ENCODE data around the gene NAB2. TPM values are rescaled to one million over a fixed set of nuclear protein-coding genes. Genes with fewer than 3 reads are reported as not detected.

Gene NAB2
- polyA plus RNA-seq, 6 donors from 2014 or later: 0.54 to 2.6 (median 1.6) TPM

DNA sequence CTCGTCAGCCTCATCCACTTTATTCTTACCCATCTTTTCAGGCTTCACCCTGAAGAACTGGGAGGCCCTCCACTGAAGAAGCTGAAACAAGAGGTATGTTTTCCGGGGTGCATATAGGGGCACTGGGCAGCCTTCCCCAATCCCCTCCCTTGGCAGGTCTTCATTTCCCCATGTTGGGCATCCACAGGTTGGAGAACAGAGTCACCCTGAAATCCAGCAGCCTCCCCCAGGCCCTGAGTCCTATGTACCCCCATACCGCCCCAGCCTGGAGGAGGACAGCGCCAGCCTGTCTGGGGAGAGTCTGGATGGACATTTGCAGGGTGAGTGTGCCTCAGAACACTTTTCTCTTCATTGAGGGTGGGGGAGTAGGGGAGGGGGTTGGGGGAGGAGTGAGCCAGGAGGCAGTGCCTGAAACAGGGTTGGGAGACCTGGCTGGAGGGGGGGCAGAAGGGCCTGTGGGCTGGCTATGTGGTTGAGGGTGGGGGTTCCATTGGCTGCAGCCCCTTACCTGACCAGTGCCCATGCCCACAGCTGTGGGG is 4.0 kb downstream of the NAB2 start:
- peak overlapping the region in 3 of 6 donors; percentile 80 to 97 (median 94) for H3K27ac Mint-ChIP-seq
- H3K4me1 Mint-ChIP-seq: peaks cover 58 to 74% (median 69%) of the 10 kb centered on the region in 3 donors
- no peaks in the 10 kb centered on the region for H3K9me3 Mint-ChIP-seq
- peaks cover 6 to 14% of the 10 kb centered on the region in 2 donors for H3K36me3 Mint-ChIP-seq
- no peak for DNase-seq
- no peak for ATAC-seq (ENCODE audit: low read depth in 2 of 2)
- H3K27me3 Mint-ChIP-seq: no peaks in the 10 kb centered on the region
- peak overlapping the region in 5 of 8 donors; percentile 9 to 74 (median 45) for H3K4me3 Mint-ChIP-seq

DNA sequence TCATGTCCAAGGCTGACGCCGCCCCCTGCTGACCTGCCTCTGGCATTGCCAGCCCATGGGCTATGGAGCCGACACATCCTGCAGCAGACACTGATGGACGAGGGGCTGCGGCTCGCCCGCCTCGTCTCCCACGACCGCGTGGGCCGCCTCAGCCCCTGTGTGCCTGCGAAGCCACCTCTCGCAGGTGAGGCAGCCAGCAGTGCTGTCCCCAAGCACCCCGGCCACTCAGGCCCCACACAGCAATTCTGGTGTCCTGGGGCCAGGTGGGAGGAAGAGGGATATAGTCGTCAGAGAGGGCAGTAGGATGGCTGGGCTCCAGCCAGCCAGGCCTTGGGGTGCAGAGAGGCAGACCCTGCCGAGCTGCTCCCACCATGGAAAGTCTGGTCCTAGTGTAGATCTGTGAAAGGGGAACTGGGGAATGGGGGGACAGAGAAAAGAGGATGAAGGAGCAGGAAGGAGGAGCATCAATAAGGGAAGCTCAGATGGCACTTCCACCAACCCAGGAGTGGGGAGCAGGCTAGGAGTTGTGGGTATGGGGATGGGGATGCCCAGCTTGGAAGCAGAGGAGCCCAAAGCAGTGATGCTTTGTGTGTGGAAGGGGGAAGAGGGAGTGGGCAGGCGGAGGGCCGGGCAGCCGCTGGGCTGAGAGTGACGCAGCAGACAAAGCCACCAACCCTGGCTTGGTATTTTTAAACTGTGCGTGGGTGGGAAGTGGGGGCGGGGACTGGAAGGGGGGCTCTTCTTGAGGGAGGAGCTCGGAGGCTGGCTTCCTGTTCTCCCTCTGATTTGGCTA is 4.7 kb downstream of the NAB2 start:
- peak; percentile 53 to 56 for ATAC-seq (ENCODE audit: low read depth in 2 of 2)
- Mint-ChIP-seq H3K9me3 (no peaks in the 10 kb centered on the region), H3K27ac (peak overlapping the region; percentile 93 to 97 (median 96)), H3K27me3 (no peaks in the 10 kb centered on the region), H3K36me3 (peaks cover 6 to 14% of the 10 kb centered on the region in 2 donors), H3K4me3 (peak overlapping the region; percentile 66 to 88 (median 78)), H3K4me1 (peaks cover 52 to 71% (median 66%) of the 10 kb centered on the region in 3 donors)
- DNase-seq: peak; percentile 47

DNA sequence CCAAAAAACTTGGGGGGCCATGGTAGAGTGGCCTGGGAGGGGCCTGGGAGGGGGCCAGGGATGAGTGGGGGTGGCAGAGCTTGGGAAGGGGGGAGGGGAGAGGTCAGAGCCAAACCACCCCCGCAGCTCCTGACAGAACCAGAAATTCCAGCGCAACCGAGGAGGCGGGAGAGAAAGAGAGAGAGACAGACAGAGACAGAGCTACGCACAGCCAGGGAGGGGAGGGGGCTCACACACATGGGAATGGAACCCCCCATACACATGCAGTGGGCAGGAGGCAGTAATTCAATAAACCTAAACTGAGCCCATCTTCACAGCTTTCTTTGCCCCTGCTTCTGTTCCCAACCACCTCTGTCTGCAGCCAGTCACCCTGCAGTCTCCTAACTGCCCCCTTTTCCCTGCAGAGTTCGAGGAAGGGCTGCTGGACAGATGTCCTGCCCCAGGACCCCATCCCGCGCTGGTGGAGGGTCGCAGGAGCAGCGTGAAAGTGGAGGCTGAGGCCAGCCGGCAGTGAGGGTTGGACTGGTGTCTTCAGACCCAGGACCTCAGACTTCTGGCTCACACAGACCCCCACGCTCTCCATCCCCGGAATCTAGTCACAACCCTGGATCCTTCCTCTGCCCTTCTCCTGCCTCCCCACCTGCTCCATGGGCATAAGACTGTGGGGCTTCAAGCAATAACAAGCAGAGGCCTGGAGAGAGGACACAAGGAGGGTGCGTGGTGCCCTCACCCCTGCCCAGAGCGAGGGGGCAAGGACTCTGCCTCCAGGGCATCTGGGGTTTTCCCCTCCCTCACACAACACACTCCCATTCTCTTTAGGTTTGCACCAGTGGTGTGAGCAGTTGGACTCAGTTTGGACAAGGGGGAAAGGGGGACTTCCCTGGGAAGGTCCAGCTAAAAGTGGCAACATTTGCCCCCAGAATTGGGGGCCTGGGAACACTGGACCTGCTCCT is 5.6 kb downstream of the NAB2 start:
- Mint-ChIP-seq H3K4me3 (peak overlapping the region in 7 of 8 donors; percentile 8 to 88 (median 66)), H3K27ac (peak overlapping the region in 4 of 6 donors; percentile 41 to 97 (median 94)), H3K27me3 (no peaks in the 10 kb centered on the region), H3K4me1 (peaks cover 58 to 77% (median 66%) of the 10 kb centered on the region in 3 donors), H3K9me3 (no peaks in the 10 kb centered on the region), H3K36me3 (peaks cover 6 to 23% of the 10 kb centered on the region in 2 donors)
- ATAC-seq (ENCODE audit: low read depth in 2 of 2): no peak
- no peak for DNase-seq

DNA sequence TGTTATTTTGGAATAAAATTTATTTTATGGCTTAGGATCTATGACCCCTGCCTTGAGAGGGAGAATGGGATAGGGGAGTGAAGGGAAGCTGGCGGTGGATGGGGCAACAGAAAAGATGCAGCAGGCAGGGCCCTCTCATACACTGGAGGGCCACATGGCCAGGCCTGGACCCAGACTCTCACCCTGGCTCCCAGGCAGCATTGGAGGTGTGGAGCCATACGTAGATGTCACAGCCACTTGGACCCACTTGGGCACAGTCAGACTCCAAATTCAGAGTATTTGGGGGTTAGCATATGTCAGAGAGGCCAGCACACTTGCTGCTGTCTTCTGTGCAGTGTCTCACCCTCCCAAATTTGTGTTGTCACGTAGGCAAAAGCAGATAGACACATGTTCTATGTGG is 6.5 kb downstream of the NAB2 start:
- peaks cover 6 to 27% of the 10 kb centered on the region in 2 donors for H3K36me3 Mint-ChIP-seq
- H3K4me3 Mint-ChIP-seq: peak overlapping the region in 2 of 8 donors; percentile 5 to 79
- H3K27me3 Mint-ChIP-seq: no peaks in the 10 kb centered on the region
- no peak for DNase-seq
- H3K4me1 Mint-ChIP-seq: peaks cover 56 to 76% (median 64%) of the 10 kb centered on the region in 3 donors
- no peaks in the 10 kb centered on the region for H3K9me3 Mint-ChIP-seq
- ATAC-seq (ENCODE audit: low read depth in 2 of 2): no peak
- peak overlapping the region in 4 of 6 donors; percentile 44 to 97 (median 84) for H3K27ac Mint-ChIP-seq

DNA sequence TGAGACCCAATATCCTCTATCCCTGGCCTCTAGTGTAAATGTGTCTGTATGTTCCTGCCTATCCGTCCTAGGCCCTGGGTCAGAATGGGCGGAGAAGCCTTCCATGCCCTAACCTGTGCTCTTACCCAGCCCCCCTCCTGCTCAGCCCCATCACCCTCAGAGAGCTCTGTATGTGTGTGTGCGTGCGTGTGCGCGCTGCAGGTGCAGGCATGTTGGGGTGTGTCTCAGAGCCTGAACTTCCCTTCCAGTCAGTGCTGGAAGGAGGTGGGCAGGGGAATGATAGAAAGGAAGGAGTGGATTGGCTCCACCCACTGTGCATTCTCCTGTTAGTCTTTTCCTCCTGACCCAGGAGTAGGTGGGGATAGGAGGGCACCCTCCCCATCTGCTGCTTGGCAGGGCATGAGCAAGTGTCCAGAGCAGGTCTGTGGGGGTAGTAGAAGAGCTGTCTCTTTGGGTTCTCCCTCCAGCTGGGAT is 7.2 kb downstream of the NAB2 start:
- ATAC-seq (ENCODE audit: low read depth in 2 of 2) (no peak), DNase-seq (no peak)
- peaks cover 6 to 27% of the 10 kb centered on the region in 2 donors for H3K36me3 Mint-ChIP-seq
- peak overlapping the region in 3 of 6 donors; percentile 22 to 54 (median 26) for H3K27ac Mint-ChIP-seq
- peaks cover 51 to 71% (median 61%) of the 10 kb centered on the region in 3 donors for H3K4me1 Mint-ChIP-seq
- no peaks in the 10 kb centered on the region for H3K9me3 Mint-ChIP-seq
- no peak overlapping the region for H3K4me3 Mint-ChIP-seq
- H3K27me3 Mint-ChIP-seq: no peaks in the 10 kb centered on the region

DNA sequence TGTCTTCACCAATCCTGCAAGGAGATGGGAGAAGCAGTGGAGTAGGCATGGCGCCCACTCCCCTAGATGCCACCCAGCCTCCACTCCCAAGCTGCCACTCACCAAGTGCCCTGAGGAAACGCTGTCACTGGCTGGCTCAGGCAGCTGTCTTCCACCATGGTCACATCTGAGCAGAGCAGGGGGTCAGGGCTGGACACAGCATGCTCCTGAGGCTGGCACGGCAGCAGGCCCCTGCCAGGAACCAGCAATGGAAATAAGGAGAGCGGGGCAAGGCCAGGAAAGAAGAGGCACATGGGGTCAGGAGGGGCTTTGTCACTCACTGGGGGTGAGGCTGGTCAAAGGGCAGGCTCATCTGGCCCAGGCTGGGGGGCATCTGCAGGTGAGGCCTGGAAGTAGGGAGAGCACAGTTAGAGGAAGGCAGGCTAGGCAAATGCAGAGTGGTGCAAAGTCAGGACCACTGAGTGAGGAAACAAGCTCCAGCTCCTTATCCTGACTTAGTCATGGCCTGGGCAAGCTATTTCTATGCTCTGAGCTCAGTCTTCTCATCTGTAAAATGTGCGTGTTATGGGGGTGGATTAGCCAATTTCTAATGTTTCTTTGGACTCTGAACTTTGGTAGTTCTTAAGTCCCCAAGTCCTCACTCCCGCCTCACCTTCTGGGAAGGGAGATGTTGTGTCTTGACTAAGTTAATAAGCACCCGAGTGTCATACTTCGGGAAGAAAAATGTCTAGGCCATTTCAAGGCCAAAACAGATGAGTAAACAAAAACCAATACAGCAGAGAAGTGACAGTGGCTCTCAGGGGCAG is 8.0 kb downstream of the NAB2 start:
- DNase-seq: no peak
- Mint-ChIP-seq H3K27me3 (no peaks in the 10 kb centered on the region), H3K4me1 (peaks cover 45 to 67% (median 60%) of the 10 kb centered on the region in 3 donors), H3K4me3 (no peak overlapping the region), H3K27ac (peak overlapping the region in 5 of 6 donors; percentile 33 to 92 (median 70)), H3K36me3 (peaks cover 6 to 27% of the 10 kb centered on the region in 2 donors), H3K9me3 (no peaks in the 10 kb centered on the region)
- ATAC-seq (ENCODE audit: low read depth in 2 of 2): no peak

DNA sequence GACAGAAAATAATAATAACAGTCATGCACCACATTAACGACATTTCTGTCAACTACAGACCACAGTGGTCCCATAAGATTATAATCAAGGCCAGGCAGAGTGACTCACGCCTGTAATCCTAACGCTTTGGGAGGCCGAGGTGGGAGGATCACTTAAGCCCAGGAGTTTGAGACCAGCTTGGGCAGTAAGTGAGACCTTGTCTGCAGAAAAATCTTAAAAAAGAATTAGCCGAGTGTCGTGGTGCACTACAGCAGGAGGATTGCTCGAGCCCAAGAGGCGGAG is 8.6 kb downstream of the NAB2 start:
- Mint-ChIP-seq H3K4me1 (peaks cover 46 to 62% (median 61%) of the 10 kb centered on the region in 3 donors), H3K27ac (peak overlapping the region in 1 of 6 donors; percentile 9), H3K36me3 (peaks cover 6 to 27% of the 10 kb centered on the region in 2 donors), H3K9me3 (no peaks in the 10 kb centered on the region), H3K4me3 (no peak overlapping the region), H3K27me3 (no peaks in the 10 kb centered on the region)
- no peak for ATAC-seq (ENCODE audit: low read depth in 2 of 2)
- no peak for DNase-seq

DNA sequence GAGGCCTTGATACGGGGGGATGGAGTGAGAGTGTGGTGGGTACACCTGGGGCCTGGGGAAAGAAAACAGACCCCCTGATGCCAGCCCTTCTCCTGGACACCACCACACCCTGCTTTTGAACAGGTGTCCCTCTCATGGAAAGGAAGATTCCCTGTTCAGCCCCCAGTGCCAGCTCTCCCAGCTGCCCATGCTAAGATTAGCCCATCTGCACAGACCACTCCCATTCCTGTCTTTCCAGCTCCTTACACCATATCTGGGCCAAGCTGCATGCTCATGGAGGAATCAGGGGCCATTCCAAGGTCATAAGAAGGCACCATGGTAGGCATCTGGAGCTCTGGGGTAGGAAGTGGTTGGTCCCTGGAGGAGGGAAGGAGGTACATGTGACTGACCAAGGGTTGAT is 9.6 kb downstream of the NAB2 start:
- peaks cover 38 to 53% (median 52%) of the 10 kb centered on the region in 3 donors for H3K4me1 Mint-ChIP-seq
- H3K36me3 Mint-ChIP-seq: peaks cover 6 to 27% of the 10 kb centered on the region in 2 donors
- H3K9me3 Mint-ChIP-seq: no peaks in the 10 kb centered on the region
- no peaks in the 10 kb centered on the region for H3K27me3 Mint-ChIP-seq
- no peak for DNase-seq
- peak overlapping the region in 3 of 6 donors; percentile 61 to 91 (median 86) for H3K27ac Mint-ChIP-seq
- no peak overlapping the region for H3K4me3 Mint-ChIP-seq
- ATAC-seq (ENCODE audit: low read depth in 2 of 2): no peak

DNA sequence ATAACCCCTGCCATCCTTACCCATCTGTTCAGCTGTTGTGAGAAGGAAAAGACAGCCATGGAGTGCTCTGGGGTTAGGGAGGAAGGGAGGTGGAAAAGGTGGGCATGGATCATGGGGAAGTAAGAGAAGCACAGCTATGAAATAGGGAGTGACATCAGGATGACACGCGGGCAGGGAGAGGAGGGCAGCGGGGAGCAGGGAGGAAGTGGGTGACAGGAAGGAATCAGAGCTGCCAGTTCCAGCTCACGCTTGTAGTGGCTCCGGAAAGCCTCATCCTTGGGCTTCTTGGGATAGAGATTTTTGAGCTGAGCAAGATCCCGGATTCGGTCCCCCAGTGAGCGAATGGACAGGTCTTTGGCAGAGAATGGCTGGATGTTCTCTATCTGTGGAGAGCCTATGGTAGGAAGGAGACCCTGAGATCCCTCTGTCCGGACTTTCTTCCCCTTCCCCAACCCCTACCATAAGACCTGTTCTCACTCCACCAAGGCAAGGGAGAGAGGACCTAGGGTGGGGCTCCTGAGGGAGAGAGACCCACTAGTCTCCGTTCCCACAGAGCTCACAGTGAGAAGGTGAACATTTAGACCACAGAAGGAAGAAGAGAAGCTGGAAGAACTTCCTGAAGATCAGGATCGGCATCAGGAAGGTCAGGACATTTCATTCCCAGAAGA is 10.3 kb downstream of the NAB2 start:
- peaks cover 6 to 27% of the 10 kb centered on the region in 2 donors for H3K36me3 Mint-ChIP-seq
- H3K4me1 Mint-ChIP-seq: peaks cover 32 to 50% (median 47%) of the 10 kb centered on the region in 3 donors

DNA sequence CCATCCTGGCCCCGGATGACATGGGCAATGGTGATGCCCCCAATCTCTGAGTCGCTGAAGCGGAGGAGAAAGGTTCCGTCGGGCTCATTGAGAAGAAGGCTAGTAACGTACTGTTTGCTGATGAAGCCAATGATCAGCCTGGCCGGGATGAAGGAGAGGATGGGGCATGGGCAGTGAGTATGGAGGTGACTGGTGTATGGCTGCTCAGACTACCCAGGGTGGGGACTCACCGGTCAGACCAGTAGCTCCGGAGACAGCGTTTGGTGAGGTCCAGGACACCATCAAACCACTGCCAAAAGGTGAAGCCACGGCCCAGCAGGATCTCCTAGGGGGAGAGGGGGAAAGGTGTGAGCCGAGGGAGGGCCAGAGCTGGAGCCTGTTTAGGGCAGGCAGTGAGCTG is 10.9 kb downstream of the NAB2 start:
- H3K4me1 Mint-ChIP-seq: peaks cover 26 to 47% (median 46%) of the 10 kb centered on the region in 3 donors
- H3K4me3 Mint-ChIP-seq: no peak overlapping the region
- H3K36me3 Mint-ChIP-seq: peaks cover 6 to 27% of the 10 kb centered on the region in 2 donors

More for the DNA sequence above, 10.3 kb downstream of the NAB2 start:
- ATAC-seq (ENCODE audit: low read depth in 2 of 2): no peak
- no peak for DNase-seq
- Mint-ChIP-seq H3K4me3 (no peak overlapping the region), H3K27me3 (no peaks in the 10 kb centered on the region), H3K27ac (peak overlapping the region in 3 of 6 donors; percentile 76 to 91 (median 86)), H3K9me3 (no peaks in the 10 kb centered on the region)

DNA sequence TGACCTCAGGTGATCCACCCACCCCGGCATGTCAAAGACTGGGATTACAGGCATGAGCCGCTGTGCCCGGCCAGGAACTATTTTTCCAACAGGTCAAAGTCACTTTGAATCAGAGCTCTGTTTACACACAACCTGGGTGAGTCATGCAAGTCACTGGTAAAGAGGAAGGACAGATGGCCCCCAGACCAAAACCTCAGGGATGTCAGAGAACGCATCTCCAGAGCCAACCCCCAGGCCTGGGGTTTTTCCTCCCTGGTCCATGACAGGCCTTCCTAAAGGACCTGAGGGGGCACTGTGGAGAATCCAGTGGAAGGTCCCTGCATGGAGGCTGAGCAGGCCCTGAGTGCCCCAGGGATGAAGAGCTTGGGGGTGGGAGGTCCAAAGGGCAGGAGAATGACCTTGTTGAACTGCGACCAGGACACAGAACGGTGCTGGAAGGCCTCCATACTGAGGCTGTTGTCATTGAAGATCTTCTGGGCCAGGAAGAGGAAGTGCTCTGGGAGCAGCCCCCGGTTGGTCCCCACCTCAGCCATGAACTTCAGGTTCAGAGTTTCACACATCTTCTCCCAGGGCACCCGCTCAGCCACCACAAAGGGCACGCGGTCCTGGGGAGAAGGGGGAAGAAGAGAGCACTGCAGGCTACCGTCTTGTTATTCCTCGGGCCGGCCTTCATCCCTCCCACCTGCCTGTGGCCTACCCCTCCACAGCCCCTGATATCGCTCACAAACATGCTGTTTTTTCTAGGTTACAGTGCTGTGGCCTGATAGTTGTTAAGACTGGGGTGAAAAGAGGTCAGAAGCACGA is 13.2 kb downstream of the NAB2 start:
- no peaks in the 10 kb centered on the region for H3K27me3 Mint-ChIP-seq
- peak overlapping the region in 2 of 8 donors; percentile 25 to 60 for H3K4me3 Mint-ChIP-seq
- H3K36me3 Mint-ChIP-seq: peaks cover 0 to 28% of the 10 kb centered on the region in 2 donors
- ATAC-seq (ENCODE audit: low read depth in 2 of 2) (no peak), DNase-seq (no peak)
- H3K4me1 Mint-ChIP-seq: peaks cover 30 to 42% (median 41%) of the 10 kb centered on the region in 3 donors
- no peaks in the 10 kb centered on the region for H3K9me3 Mint-ChIP-seq
- peak overlapping the region in 5 of 6 donors; percentile 14 to 86 (median 60) for H3K27ac Mint-ChIP-seq

More for the DNA sequence above, 10.9 kb downstream of the NAB2 start:
- no peaks in the 10 kb centered on the region for H3K27me3 Mint-ChIP-seq
- no peaks in the 10 kb centered on the region for H3K9me3 Mint-ChIP-seq
- H3K27ac Mint-ChIP-seq: peak overlapping the region in 5 of 6 donors; percentile 21 to 86 (median 81)
- DNase-seq (no peak), ATAC-seq (ENCODE audit: low read depth in 2 of 2) (no peak)
